HG02678 (cell line): ENCODE measurements around the gene APOBEC3B.
"Not testable (repeated sequence)": the region's sequence is repeated elsewhere in the genome, so short reads cannot be mapped to it uniquely, and the experiment has no call there.

Source experiments
- ATAC-seq: cut with Tn5 transposase; IDR thresholded peaks from one replicate; pipeline ENCODE4 v1.9.1; 2021; ENCODE audit warnings: mild to moderate bottlenecking, moderate library complexity; ENCODE audit not compliant: unreplicated experiment

Gene APOBEC3B

GRCh38 chr22:38950527-38951295 is 31.4 kb upstream of the APOBEC3B start:
- no peak for ATAC-seq

- no peak for ATAC-seq
These were observed 30.4 kb upstream of the APOBEC3B start for GRCh38 chr22:38951734-38952133.

- ATAC-seq, result no peak
These were observed 29.7 kb upstream of the APOBEC3B start for GRCh38 chr22:38952281-38952993.

GRCh38 chr22:38953091-38953490 is 29.1 kb upstream of the APOBEC3B start:
- no peak for ATAC-seq

GRCh38 chr22:38953577-38954413 is 28.4 kb upstream of the APOBEC3B start:
- ATAC-seq, result peak; percentile 76

- ATAC-seq, result no peak
These were observed 27.6 kb upstream of the APOBEC3B start for GRCh38 chr22:38954414-38955043.

GRCh38 chr22:38955250-38955905 is 26.8 kb upstream of the APOBEC3B start:
- no peak for ATAC-seq

GRCh38 chr22:38955926-38956325 is 26.2 kb upstream of the APOBEC3B start:
- ATAC-seq, result no peak

- no peak for ATAC-seq
These were observed 25.6 kb upstream of the APOBEC3B start for GRCh38 chr22:38956551-38956950.

- ATAC-seq, result no peak
These were observed 24.9 kb upstream of the APOBEC3B start, which contains the start of gene APOBEC3A for GRCh38 chr22:38957046-38957770. TSS of gene APOBEC3A (plus strand) at chr22:38957609. CDS start at chr22:38957692, 83 bp downstream.

- ATAC-seq, result no peak
These were observed 24.1 kb upstream of the APOBEC3B start for GRCh38 chr22:38957808-38958650.

GRCh38 chr22:38958651-38958943 is 23.6 kb upstream of the APOBEC3B start:
- ATAC-seq, result not testable (repeated sequence)

GRCh38 chr22:38959590-38959989 is 22.6 kb upstream of the APOBEC3B start:
- no peak for ATAC-seq

- ATAC-seq, result not testable (repeated sequence)
These were observed 21.5 kb upstream of the APOBEC3B start for GRCh38 chr22:38960673-38961072.

GRCh38 chr22:38963291-38963738 is 18.8 kb upstream of the APOBEC3B start:
- not testable (repeated sequence) for ATAC-seq

GRCh38 chr22:38963872-38964271 is 18.3 kb upstream of the APOBEC3B start:
- ATAC-seq, result no peak

GRCh38 chr22:38964306-38964705 is 17.8 kb upstream of the APOBEC3B start:
- ATAC-seq, result no peak

GRCh38 chr22:38964989-38965388 is 17.2 kb upstream of the APOBEC3B start:
- ATAC-seq, result no peak
